ENCODE data around the gene ARHGAP28. TPM values are rescaled to one million over a fixed set of nuclear protein-coding genes. Genes with fewer than 3 reads are reported as not detected.

ARHGAP28 gene
- total RNA-seq, 6 experiments from 2014 or later, result 0.13 to 1.7 (median 0.61) TPM; not detected in 1

DNA sequence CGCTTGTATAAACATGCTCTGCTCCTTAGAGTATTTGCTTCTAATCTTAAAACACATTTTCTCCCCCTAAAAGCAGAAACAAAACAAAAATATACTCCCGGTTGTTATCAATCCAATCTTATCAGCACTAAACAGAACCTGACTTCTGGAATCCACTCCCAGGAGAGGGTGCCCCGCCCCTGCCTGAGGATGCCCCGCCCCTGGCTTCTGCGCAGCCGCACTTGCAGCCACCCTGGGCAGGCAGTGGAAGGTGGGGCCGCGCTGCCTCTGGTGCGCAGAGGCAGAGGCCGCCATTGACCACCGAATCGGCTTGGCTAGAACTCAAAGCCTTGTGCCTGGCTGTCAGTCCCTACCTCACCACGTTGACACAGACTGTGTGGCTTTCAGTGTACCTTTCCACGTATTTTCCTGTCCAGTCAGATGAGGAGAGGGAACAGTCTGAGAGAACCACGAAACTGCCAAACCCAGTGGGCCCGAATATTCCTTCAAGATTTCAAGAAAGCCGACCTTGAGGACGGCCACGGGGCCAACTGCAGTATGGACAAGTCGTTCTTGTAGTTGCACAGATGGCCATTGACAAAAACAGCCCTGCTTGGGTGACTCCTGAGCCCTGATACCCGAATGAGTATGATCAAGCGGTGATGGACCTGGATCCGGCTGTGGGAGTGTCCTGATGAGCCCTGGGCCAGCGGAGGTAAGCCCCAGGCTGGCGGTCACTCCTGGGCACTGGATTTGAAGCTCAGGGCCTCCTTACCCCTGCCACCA is 46.2 kb upstream of the ARHGAP28 start:
- no peak for DNase-seq
- TF ChIP-seq POLR2A (IDR thresholded peaks at IDR 0.05), result no peak
- no peak overlapping the region for H3K4me3 ChIP-seq
- intact Hi-C loops (cut with DNase I), result no loop called here
- H3K27me3 ChIP-seq, result no peaks in the 10 kb centered on the region
- no peak overlapping the region for H3K27ac ChIP-seq
- H3K36me3 ChIP-seq, result no peaks in the 10 kb centered on the region
- ATAC-seq, result no peak
- H3K9me3 ChIP-seq, result no peaks in the 10 kb centered on the region
- 38% methylated on average over 8 of the region's 25 CpGs for WGBS (ENCODE audit: insufficient coverage, low coverage, low lambda C conversion rate, missing lambda C conversion rate)
- no peaks in the 10 kb centered on the region for H3K4me1 ChIP-seq

DNA sequence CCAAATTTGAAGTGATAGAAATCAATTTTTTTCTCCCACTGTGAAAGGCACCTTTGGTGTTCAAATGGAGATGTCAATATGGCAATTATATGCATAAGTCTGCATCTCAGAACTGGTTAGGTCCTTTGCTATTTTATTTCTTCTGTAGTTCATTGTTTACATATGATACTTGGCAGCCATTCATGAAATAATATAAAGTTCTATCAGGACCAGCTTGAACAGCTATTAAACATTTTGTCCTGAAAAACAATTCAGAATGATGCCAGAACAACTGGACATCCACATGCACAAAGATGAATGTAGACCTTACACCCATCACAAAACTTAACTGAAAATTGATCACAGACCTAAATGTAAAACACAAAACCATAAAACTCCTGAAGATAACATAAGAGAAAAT is 41.8 kb upstream of the ARHGAP28 start:
- no peak for TF ChIP-seq POLR2A (IDR thresholded peaks at IDR 0.05)
- TF ChIP-seq, protein P1, sequence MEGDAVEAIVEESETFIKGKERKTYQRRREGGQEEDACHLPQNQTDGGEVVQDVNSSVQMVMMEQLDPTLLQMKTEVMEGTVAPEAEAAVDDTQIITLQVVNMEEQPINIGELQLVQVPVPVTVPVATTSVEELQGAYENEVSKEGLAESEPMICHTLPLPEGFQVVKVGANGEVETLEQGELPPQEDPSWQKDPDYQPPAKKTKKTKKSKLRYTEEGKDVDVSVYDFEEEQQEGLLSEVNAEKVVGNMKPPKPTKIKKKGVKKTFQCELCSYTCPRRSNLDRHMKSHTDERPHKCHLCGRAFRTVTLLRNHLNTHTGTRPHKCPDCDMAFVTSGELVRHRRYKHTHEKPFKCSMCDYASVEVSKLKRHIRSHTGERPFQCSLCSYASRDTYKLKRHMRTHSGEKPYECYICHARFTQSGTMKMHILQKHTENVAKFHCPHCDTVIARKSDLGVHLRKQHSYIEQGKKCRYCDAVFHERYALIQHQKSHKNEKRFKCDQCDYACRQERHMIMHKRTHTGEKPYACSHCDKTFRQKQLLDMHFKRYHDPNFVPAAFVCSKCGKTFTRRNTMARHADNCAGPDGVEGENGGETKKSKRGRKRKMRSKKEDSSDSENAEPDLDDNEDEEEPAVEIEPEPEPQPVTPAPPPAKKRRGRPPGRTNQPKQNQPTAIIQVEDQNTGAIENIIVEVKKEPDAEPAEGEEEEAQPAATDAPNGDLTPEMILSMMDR (IDR thresholded peaks at IDR 0.05), result no peak
- no peaks in the 10 kb centered on the region for H3K36me3 ChIP-seq
- ATAC-seq (no peak), DNase-seq (no peak)
- no peak overlapping the region for H3K4me3 ChIP-seq
- intact Hi-C loops (cut with DNase I), result no loop called here
- no peaks in the 10 kb centered on the region for H3K27me3 ChIP-seq
- H3K9me3 ChIP-seq, result no peaks in the 10 kb centered on the region
- no peaks in the 10 kb centered on the region for H3K4me1 ChIP-seq
- no peak overlapping the region for H3K27ac ChIP-seq

DNA sequence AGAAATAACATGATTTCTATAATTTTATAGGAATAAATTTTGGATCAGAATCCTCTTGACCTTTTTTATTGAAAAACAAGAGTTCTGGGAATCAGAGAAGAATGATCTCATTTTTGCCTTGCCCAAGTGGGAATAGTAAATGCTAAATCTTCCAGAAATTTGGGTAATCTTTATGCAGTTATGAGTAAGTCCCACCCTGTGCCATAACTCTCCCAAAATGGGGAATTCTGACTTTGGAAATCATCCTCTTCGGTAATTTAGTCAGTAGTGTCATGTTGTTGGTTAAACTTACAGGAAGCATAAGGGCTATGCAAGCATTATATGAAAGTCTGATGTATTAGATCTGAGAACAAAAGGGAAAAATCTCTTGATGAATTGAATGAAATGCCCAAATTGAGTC is 20.6 kb upstream of the ARHGAP28 start:
- H3K36me3 ChIP-seq, result no peaks in the 10 kb centered on the region
- H3K27ac ChIP-seq, result no peak overlapping the region
- 38% methylated on average over 1 of the region's 1 CpG for WGBS (ENCODE audit: insufficient coverage, low coverage, low lambda C conversion rate, missing lambda C conversion rate)
- no peak overlapping the region for H3K4me3 ChIP-seq
- intact Hi-C loops (cut with DNase I), result no loop called here
- H3K4me1 ChIP-seq, result no peaks in the 10 kb centered on the region
- ATAC-seq, result no peak
- DNase-seq, result no peak
- no peaks in the 10 kb centered on the region for H3K27me3 ChIP-seq
- TF ChIP-seq, protein P1 (IDR thresholded peaks at IDR 0.05), result no peak
- TF ChIP-seq POLR2A (IDR thresholded peaks at IDR 0.05), result no peak
- H3K9me3 ChIP-seq, result no peaks in the 10 kb centered on the region

DNA sequence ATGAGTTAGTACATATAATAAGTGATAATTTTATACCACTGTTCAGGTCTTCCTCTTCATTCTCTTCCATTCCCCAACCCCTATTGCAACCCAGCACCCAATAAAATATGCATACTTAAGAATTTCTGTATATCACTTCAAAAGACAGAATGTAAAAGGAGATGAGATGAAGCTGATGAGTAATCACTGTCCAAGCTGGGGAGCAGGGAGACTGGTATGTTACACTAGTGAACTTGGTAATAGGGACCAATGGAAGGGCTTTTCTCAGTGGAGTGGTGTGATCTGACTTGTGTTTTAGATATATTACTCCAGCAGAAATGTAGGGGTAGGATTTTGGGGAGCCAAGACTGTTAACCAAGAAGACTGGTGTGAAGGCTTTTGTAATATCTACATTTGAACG is 18.0 kb upstream of the ARHGAP28 start:
- Histone ChIP-seq H3K27me3 (no peaks in the 10 kb centered on the region), H3K36me3 (no peaks in the 10 kb centered on the region)
- WGBS (ENCODE audit: insufficient coverage, low coverage, low lambda C conversion rate, missing lambda C conversion rate), result 83% methylated on average over 1 of the region's 1 CpG

GRCh38 chr18:6712401-6712800 is 17.1 kb upstream of the ARHGAP28 start:
- TF ChIP-seq, protein P1 (IDR thresholded peaks at IDR 0.05), result no peak
- TF ChIP-seq POLR2A (IDR thresholded peaks at IDR 0.05), result no peak
- intact Hi-C loops (cut with DNase I), result no loop called here
- H3K36me3 ChIP-seq, result no peaks in the 10 kb centered on the region
- 100% methylated on average over 1 of the region's 1 CpG for WGBS (ENCODE audit: insufficient coverage, low coverage, low lambda C conversion rate, missing lambda C conversion rate)
- H3K27ac ChIP-seq, result no peak overlapping the region
- no peak overlapping the region for H3K4me3 ChIP-seq
- DNase-seq, result no peak
- no peaks in the 10 kb centered on the region for H3K4me1 ChIP-seq
- no peaks in the 10 kb centered on the region for H3K9me3 ChIP-seq
- no peaks in the 10 kb centered on the region for H3K27me3 ChIP-seq
- no peak for ATAC-seq

More for the DNA sequence above, 18.0 kb upstream of the ARHGAP28 start:
- Histone ChIP-seq H3K4me1 (no peaks in the 10 kb centered on the region), H3K9me3 (no peaks in the 10 kb centered on the region), H3K4me3 (no peak overlapping the region), H3K27ac (no peak overlapping the region)
- DNase-seq, result no peak
- intact Hi-C loops (cut with DNase I), result no loop called here
- no peak for ATAC-seq
- no peak for TF ChIP-seq POLR2A (IDR thresholded peaks at IDR 0.05)
- TF ChIP-seq, protein P1 (IDR thresholded peaks at IDR 0.05), result no peak

All from right lobe of liver (tissue), 6 donors.